C4-2B (cell line): ENCODE results near the gene DICER1.

Experiments used
- CTCF ChIP-seq: fragments of 450-650 bp; conservative IDR thresholded peaks from 2 replicates; pipeline ENCODE4 v1.5.1; 2017; ENCODE audit warnings: mild to moderate bottlenecking
- ZFX ChIP-seq: fragments of 450-650 bp; IDR thresholded peaks from 2 replicates; pipeline ENCODE4 v1.6.1; 2017

DNA sequence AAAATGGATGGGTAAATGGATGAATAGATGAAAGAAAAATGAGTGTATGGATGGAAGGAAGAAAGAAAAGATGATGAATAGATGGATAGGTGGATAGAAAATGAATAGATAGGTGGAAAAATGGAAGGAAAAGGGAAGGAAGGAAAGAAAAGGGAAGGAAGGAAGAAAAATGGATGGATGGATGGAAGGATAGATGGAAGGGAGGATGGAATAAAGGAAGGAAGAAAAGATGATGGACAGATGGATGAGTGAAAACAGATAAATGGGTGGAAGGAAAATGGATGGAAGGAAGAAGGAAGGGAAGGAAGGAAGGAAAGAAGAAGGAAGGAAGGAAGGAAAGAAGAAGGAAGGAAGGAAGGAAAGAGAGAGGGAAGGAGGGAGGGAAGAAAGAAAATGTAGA lies 107.4 kb downstream of the DICER1 start:
- TF ChIP-seq CTCF (no peak), ZFX (no peak)
